ES-I3 (cell line): ENCODE data around the gene RARRES2.

Source experiments
- H3K36me3 ChIP-seq: 2 replicates; pipeline ENCODE4 v1.6.1; 2013; ENCODE audit warnings: mild to moderate bottlenecking, low read length, control low read depth, moderate library complexity; ENCODE audit not compliant: insufficient read depth
- H3K4me1 ChIP-seq: 2 replicates; pipeline ENCODE4 v1.6.1; 2013; ENCODE audit warnings: mild to moderate bottlenecking, control low read depth, low read length; ENCODE audit not compliant: insufficient read depth
- H3K9ac ChIP-seq: 2 replicates; pipeline ENCODE4 v1.6.1; 2013; ENCODE audit warnings: low read depth, mild to moderate bottlenecking, low read length, moderate library complexity
- H3K9me3 ChIP-seq: 2 replicates; pipeline ENCODE4 v1.6.1; 2013; ENCODE audit warnings: mild to moderate bottlenecking, low read length, moderate library complexity; ENCODE audit not compliant: control insufficient read depth, insufficient read depth

RARRES2 gene

GRCh38 chr7:150361402-150361801 is 20.0 kb upstream of the RARRES2 start:
- Histone ChIP-seq H3K9ac (no peak overlapping the region), H3K9me3 (no peaks in the 10 kb centered on the region), H3K36me3 (no peaks in the 10 kb centered on the region), H3K4me1 (peaks cover 32% of the 10 kb centered on the region)

DNA sequence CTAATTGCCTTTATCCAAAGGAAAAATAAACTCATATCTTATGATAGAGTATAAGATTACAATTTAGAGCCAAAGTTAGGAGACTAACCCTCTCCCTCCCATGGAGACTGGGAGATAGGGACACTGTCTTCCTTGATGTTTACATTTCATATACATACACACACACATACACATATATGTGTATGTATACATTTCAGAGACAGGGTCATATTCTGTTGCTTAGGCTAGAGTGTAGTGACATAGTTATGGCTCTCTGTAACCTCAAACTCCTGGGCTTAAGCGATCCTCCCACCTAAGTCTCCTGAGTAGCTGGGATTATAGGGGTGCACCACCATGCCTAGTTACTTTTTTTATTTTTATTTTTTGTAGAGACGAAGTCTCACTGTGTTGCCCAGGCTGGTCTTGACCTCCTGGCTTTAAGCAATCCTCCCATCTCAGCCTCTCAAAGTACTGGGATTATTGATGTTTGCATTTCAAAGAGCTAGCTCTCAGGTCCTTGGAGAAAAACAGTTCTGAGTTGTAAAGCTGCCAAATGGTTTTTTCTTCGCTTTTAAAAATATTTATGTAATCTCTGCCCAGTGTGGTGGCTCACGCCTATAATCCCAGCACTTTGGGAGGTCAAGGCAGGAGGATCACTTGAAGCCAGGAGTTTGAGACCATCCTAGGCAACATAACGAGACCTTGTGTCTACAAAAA is 19.1 kb upstream of the RARRES2 start:
- H3K9ac ChIP-seq = no peak overlapping the region
- no peaks in the 10 kb centered on the region for H3K36me3 ChIP-seq
- peaks cover 27% of the 10 kb centered on the region for H3K4me1 ChIP-seq
- no peaks in the 10 kb centered on the region for H3K9me3 ChIP-seq

GRCh38 chr7:150359622-150360362 is 18.4 kb upstream of the RARRES2 start:
- Histone ChIP-seq H3K36me3 (no peaks in the 10 kb centered on the region), H3K4me1 (peaks cover 27% of the 10 kb centered on the region), H3K9me3 (no peaks in the 10 kb centered on the region), H3K9ac (no peak overlapping the region)

DNA sequence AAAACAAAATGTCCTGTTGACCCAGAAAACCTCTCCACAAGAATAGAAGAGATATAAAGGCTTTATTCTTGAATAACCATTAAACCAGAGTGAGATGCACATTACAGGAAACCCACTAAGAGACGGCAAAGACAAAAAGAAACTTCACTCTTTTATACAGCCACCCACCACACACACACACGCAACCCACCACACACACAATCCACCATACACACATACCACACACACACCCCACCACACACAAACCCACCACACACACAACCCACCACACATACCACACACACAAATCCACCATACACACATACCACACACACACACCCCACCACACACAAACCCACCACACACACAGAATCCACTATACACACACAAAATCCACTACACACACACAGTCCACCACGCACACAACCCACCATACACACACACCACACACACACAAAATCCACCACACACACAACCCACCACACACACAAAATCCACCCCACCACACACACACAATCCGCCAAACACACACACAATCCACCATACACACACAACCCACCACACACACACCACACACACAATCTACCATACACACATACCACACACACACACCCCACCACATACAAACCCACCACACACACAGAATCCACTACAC is 17.7 kb upstream of the RARRES2 start:
- no peak overlapping the region for H3K9ac ChIP-seq
- no peaks in the 10 kb centered on the region for H3K9me3 ChIP-seq
- no peaks in the 10 kb centered on the region for H3K36me3 ChIP-seq
- H3K4me1 ChIP-seq = peaks cover 27% of the 10 kb centered on the region

DNA sequence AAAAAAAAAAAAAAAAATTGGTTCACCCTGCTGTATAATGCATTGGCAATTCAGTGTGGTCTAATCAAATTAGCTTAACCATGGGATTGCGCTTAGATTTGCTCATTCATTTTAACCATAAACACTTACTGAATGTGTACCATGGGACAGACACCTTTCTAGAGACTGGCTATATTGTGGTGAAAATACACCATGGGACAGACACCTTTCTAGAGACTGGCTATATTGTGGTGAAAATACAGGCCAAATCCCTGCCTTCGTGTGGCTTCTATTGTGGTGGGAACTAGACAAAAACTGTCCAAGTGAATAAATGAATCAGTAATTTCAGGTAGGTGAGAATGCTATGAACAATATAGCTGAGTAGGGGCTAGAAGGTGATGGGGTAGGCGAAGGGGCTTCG is 17.0 kb upstream of the RARRES2 start:
- H3K9me3 ChIP-seq = no peaks in the 10 kb centered on the region
- no peaks in the 10 kb centered on the region for H3K36me3 ChIP-seq
- no peak overlapping the region for H3K9ac ChIP-seq
- H3K4me1 ChIP-seq = peaks cover 27% of the 10 kb centered on the region

GRCh38 chr7:150357771-150358427 is 16.5 kb upstream of the RARRES2 start:
- H3K4me1 ChIP-seq = peaks cover 27% of the 10 kb centered on the region
- H3K36me3 ChIP-seq = no peaks in the 10 kb centered on the region
- H3K9me3 ChIP-seq = no peaks in the 10 kb centered on the region
- H3K9ac ChIP-seq = no peak overlapping the region

GRCh38 chr7:150357270-150357669 is 15.8 kb upstream of the RARRES2 start:
- H3K4me1 ChIP-seq = peaks cover 25% of the 10 kb centered on the region
- no peaks in the 10 kb centered on the region for H3K36me3 ChIP-seq
- no peaks in the 10 kb centered on the region for H3K9me3 ChIP-seq
- H3K9ac ChIP-seq = no peak overlapping the region

DNA sequence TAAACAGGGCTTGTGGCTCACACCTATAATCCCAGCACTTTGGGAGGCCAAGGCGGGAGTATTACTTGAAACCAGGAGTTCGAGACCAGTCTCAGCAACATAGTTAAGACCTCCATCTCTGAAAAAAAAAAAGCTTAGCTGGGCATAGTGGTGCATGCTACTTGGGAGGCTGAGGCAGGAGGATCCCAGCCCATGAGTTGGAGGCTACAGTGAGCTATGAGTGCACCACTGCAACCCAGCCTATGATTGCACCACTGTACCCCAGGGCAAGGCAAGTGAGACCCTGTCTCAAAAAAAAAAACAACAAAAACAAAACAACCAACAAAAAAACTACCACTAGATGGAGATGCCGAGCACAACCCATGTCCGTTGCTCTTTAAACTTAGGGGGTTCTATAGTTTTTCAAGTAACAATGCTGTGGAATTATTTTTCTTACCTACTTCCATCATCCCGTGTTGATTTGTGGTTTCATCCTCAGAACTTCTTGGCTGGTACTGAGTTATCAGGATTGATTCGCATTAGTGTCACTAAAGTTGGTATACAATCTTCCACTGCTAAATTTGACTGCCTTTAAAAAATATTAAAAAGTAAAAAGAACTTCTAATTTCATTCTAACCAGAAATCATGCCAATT is 15.0 kb upstream of the RARRES2 start:
- no peak overlapping the region for H3K9ac ChIP-seq
- H3K4me1 ChIP-seq = peaks cover 16% of the 10 kb centered on the region

DNA sequence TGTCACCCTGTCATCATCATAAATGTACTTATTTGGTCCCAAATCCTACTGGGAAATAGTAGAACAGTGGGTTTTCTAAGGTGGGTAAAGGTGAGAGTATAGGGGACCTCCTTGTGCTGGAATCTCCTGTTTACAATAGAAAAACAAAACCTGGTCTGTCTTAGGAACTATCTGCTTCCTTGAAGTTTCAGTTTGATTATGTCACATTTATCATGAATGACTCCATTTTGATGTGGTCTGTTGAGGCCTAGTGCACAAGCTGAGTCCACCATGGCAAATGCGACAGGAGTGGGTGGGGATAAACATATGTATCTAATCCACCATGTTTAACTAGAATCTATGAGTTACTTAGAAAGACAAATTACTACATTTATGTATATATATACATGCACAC is 14.2 kb upstream of the RARRES2 start:
- Histone ChIP-seq H3K4me1 (peaks cover 14% of the 10 kb centered on the region), H3K9ac (no peak overlapping the region), H3K9me3 (no peaks in the 10 kb centered on the region), H3K36me3 (no peaks in the 10 kb centered on the region)

More for the DNA sequence above, 15.0 kb upstream of the RARRES2 start:
- no peaks in the 10 kb centered on the region for H3K36me3 ChIP-seq
- H3K9me3 ChIP-seq = no peaks in the 10 kb centered on the region

GRCh38 chr7:150351587-150352194 is 10.3 kb upstream of the RARRES2 start:
- Histone ChIP-seq H3K9me3 (peaks cover 5% of the 10 kb centered on the region), H3K9ac (no peak overlapping the region), H3K4me1 (no peaks in the 10 kb centered on the region), H3K36me3 (no peaks in the 10 kb centered on the region)

DNA sequence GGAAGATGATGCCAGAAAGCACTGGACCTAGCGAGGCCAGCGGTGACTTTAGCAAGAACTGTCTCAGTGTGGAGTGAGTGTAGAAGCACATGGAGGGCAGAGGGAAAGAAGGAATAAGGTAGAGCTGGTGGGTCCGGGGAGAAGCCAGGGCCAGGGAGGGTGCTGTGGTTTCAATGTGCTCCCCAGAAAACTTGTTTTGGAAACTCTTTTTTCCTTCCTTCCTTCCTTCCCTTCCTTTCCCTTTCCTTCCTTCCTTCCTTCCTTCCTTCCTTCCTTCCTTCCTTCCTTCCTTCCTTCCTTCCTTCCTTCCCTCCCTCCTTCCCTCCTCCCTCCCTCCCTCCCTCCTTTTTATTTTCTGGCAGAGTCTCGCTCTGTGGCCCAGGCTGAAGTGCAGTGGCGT is 5.5 kb upstream of the RARRES2 start:
- peaks cover 5% of the 10 kb centered on the region for H3K9me3 ChIP-seq
- H3K9ac ChIP-seq = no peak overlapping the region
- H3K4me1 ChIP-seq = 0 out of 2 replicates have a peak, but pooled peaks cover 3% of the 10 kb centered on the region
- H3K36me3 ChIP-seq = no peaks in the 10 kb centered on the region

DNA sequence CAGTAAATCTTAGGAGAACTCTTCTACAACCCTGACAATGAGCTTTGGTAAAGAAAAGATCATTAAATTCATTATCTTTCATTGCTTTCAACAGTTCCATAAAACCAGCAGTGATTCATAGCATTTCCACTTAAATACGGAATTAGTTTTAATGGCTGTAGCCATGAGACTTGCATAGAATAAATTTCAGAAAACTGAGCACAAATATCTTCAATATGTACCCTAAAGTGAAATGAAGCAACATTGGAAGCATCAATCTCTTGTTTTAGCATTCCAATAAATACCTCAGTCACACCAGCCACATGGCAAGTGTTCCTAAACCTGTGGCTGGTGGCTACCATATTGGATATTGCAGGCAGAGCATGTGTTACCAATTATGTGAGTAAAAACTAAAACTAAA is 3.6 kb upstream of the RARRES2 start:
- peaks cover 5% of the 10 kb centered on the region for H3K9me3 ChIP-seq
- H3K9ac ChIP-seq = no peak overlapping the region

DNA sequence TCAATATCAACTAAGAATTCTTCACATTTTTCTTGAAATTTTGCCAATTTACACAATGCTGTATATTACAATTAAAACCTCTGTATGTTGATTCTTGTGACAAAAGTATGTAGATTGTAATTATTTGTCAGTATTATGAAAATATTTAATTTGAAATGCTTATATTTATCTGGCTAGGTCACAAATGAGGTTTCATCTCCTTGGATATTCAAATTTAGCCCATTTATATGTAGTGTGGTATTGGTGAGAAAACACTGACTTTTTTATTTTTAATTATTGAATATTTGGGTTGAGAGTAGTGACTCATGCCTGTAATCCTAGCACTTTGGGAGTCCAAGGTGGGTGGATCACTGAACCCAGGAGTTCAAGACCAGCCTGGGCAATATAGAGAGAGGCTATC is 2.9 kb upstream of the RARRES2 start:
- Histone ChIP-seq H3K36me3 (no peaks in the 10 kb centered on the region), H3K4me1 (peaks cover 3% of the 10 kb centered on the region; the same call in 1 of the 2 replicates), H3K9me3 (peaks cover 5% of the 10 kb centered on the region), H3K9ac (no peak overlapping the region)

More for the DNA sequence above, 3.6 kb upstream of the RARRES2 start:
- Histone ChIP-seq H3K4me1 (peaks cover 3% of the 10 kb centered on the region; the same call in 1 of the 2 replicates), H3K36me3 (no peaks in the 10 kb centered on the region)

- H3K9me3 ChIP-seq = peaks cover 2% of the 10 kb centered on the region
- peaks cover 3% of the 10 kb centered on the region; the same call in 1 of the 2 replicates for H3K4me1 ChIP-seq
- H3K9ac ChIP-seq = no peak overlapping the region
- no peaks in the 10 kb centered on the region for H3K36me3 ChIP-seq
These were observed 1.8 kb upstream of the RARRES2 start for GRCh38 chr7:150343225-150343624.
